DND-41 (cell line): ENCODE data around the gene CDYL2.

Experiments used
- ATAC-seq: fragments of 200-7000 bp; cut with Tn5 transposase; 3 replicates; pipeline ENCODE4 v1.9.1; 2021; ENCODE audit warnings: low read depth; ENCODE audit not compliant: insufficient read depth
- DNase-seq: peaks from one replicate; pipeline ENCODE4 v3.0.0-alpha.2; 2020
- H2AFZ ChIP-seq: 2 replicates; pipeline ENCODE4 v1.6.0; 2012; ENCODE audit warnings: low read depth, low read length
- H3K27ac ChIP-seq: 2 replicates; pipeline ENCODE4 v1.5.1; 2012; ENCODE audit warnings: low read length, inconsistent platforms
- H3K27me3 ChIP-seq: fragments of 200-600 bp; sonication (generic); 2 replicates; pipeline ENCODE4 v1.6.0; 2012; ENCODE audit warnings: low read length, mild to moderate bottlenecking, inconsistent platforms; ENCODE audit not compliant: insufficient read depth, poor library complexity
- H3K36me3 ChIP-seq: 2 replicates; pipeline ENCODE4 v1.5.1; 2012; ENCODE audit warnings: low read length, inconsistent platforms; ENCODE audit not compliant: insufficient read depth
- H3K4me1 ChIP-seq: 2 replicates; pipeline ENCODE4 v1.5.1; 2012; ENCODE audit warnings: mild to moderate bottlenecking, low read length; ENCODE audit not compliant: insufficient read depth
- H3K4me2 ChIP-seq: 2 replicates; pipeline ENCODE4 v1.6.0; 2012; ENCODE audit warnings: mild to moderate bottlenecking, moderate library complexity, low read length, inconsistent platforms; ENCODE audit not compliant: insufficient read depth
- H3K4me3 ChIP-seq, 2 experiments: fragments of 200-600 bp in 1 of 2; shearing (Covaris generic) in 1 of 2; 2 replicates each; pipeline ENCODE4 v1.5.1; 2012 to 2016; ENCODE audit warnings: inconsistent platforms in 2 of 2, low read length in 2 of 2, mild to moderate bottlenecking in 2 of 2, low read depth in 1 of 2, moderate library complexity in 1 of 2
- H3K79me2 ChIP-seq: 2 replicates; pipeline ENCODE4 v1.6.0; 2012; ENCODE audit warnings: low read length, inconsistent platforms; ENCODE audit not compliant: insufficient read depth
- H3K9ac ChIP-seq: 2 replicates; pipeline ENCODE4 v1.6.0; 2012; ENCODE audit warnings: low read depth, mild to moderate bottlenecking, inconsistent platforms, low read length, moderate library complexity
- H3K9me3 ChIP-seq: 2 replicates; pipeline ENCODE4 v1.5.1; 2012; ENCODE audit warnings: low read length, moderate library complexity, mild to moderate bottlenecking, inconsistent platforms; ENCODE audit not compliant: insufficient read depth, severe bottlenecking
- H4K20me1 ChIP-seq: 2 replicates; pipeline ENCODE4 v1.6.0; 2012; ENCODE audit warnings: low read length; ENCODE audit not compliant: insufficient read depth
- CTCF ChIP-seq: IDR thresholded peaks from 2 replicates; pipeline ENCODE4 v1.5.1; 2012; ENCODE audit warnings: borderline replicate concordance, low read length, moderate library complexity, mild to moderate bottlenecking; ENCODE audit not compliant: poor library complexity, severe bottlenecking; ENCODE audit errors: extremely low read depth
- EZH2 ChIP-seq: IDR thresholded peaks from 3 replicates; pipeline ENCODE4 v1.6.1; 2012; ENCODE audit warnings: borderline replicate concordance, low read depth, mild to moderate bottlenecking, moderate library complexity, low read length, inconsistent platforms; ENCODE audit not compliant: severe bottlenecking

CDYL2 gene

GRCh38 chr16:80828495-80828894 is 24.1 kb upstream of the CDYL2 start:
- no peak overlapping the region for H3K4me3 ChIP-seq
- H3K36me3 ChIP-seq = no peaks in the 10 kb centered on the region
- ATAC-seq (no peak), DNase-seq (no peak)
- H3K9ac ChIP-seq = no peak overlapping the region
- H3K9me3 ChIP-seq = no peaks in the 10 kb centered on the region
- peaks cover 16% of the 10 kb centered on the region for H3K27me3 ChIP-seq
- H3K27ac ChIP-seq = no peak overlapping the region
- no peak overlapping the region for H2AFZ ChIP-seq
- no peaks in the 10 kb centered on the region for H3K4me1 ChIP-seq
- no peak overlapping the region for H3K4me2 ChIP-seq
- no peaks in the 10 kb centered on the region for H3K79me2 ChIP-seq
- TF ChIP-seq CTCF (no peak), EZH2 (no peak)
- H4K20me1 ChIP-seq = no peaks in the 10 kb centered on the region

GRCh38 chr16:80827007-80827406 is 22.6 kb upstream of the CDYL2 start:
- H2AFZ ChIP-seq = no peak overlapping the region

GRCh38 chr16:80825365-80825758 is 21.0 kb upstream of the CDYL2 start:
- no peak overlapping the region for H3K27ac ChIP-seq
- H2AFZ ChIP-seq = no peak overlapping the region
- no peaks in the 10 kb centered on the region for H3K4me1 ChIP-seq
- TF ChIP-seq EZH2 (no peak), CTCF (no peak)
- no peaks in the 10 kb centered on the region for H3K79me2 ChIP-seq
- H3K36me3 ChIP-seq = no peaks in the 10 kb centered on the region
- DNase-seq (no peak), ATAC-seq (no peak)
- peaks cover 10% of the 10 kb centered on the region for H3K27me3 ChIP-seq
- no peak overlapping the region for H3K4me3 ChIP-seq
- H3K9ac ChIP-seq = no peak overlapping the region
- no peak overlapping the region for H3K4me2 ChIP-seq
- no peaks in the 10 kb centered on the region for H3K9me3 ChIP-seq
- no peaks in the 10 kb centered on the region for H4K20me1 ChIP-seq

More at GRCh38 chr16:80827007-80827406, 22.6 kb upstream of the CDYL2 start:
- DNase-seq = no peak
- TF ChIP-seq EZH2 (no peak), CTCF (no peak)
- H3K9me3 ChIP-seq = no peaks in the 10 kb centered on the region
- H3K36me3 ChIP-seq = no peaks in the 10 kb centered on the region
- no peak overlapping the region for H3K27ac ChIP-seq
- ATAC-seq = no peak
- no peaks in the 10 kb centered on the region for H3K79me2 ChIP-seq
- no peak overlapping the region for H3K9ac ChIP-seq
- no peaks in the 10 kb centered on the region for H3K4me1 ChIP-seq
- no peak overlapping the region for H3K4me2 ChIP-seq
- no peak overlapping the region for H3K4me3 ChIP-seq
- peaks cover 16% of the 10 kb centered on the region for H3K27me3 ChIP-seq
- H4K20me1 ChIP-seq = no peaks in the 10 kb centered on the region
